ENCODE results near the gene MAN1A1.
A peak's percentile ranks its signal among the peaks of the same experiment; 100 is the strongest.

Gene MAN1A1

DNA sequence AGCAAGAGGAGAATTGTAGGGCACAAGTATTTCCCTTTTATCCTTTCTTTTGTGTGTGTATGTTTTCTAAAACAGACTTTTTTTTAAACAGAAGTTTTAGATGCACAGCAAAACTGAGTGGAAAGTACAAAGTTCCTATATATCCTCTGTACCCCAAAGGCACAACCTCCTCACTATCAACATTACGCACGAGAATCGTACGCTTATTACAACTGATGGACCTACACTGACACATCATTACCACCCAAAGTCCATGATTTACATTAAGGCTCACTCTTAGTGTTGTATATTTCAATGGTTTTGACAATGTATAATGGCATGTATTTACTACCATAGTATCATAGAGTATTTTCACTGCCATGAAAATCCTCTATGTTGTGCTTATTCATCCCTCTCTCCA, 32.6 kb downstream of the MAN1A1 start:
- H3K9me3 ChIP-seq (ENCODE audit: control insufficient read depth, low read length) = no peaks in the 10 kb centered on the region
- 96% methylated on average over 4 of the region's 4 CpGs; no CpG with 5 or more reads in 1 of the 2 experiments for WGBS, 2 experiments (ENCODE audit: insufficient coverage in 2 of 2)
- peaks cover 3% of the 10 kb centered on the region for H3K36me3 ChIP-seq (ENCODE audit: control insufficient read depth, insufficient read depth, low read length)
- H3K4me3 ChIP-seq (ENCODE audit: extremely low read depth, insufficient read depth, low read length, poor library complexity, severe bottlenecking) = no peak overlapping the region
- no peak overlapping the region for H3K27ac ChIP-seq (ENCODE audit: low read depth, low read length, severe bottlenecking)
- no peaks in the 10 kb centered on the region for H3K4me1 ChIP-seq (ENCODE audit: control insufficient read depth, insufficient read depth, low read length, poor library complexity, severe bottlenecking)

DNA sequence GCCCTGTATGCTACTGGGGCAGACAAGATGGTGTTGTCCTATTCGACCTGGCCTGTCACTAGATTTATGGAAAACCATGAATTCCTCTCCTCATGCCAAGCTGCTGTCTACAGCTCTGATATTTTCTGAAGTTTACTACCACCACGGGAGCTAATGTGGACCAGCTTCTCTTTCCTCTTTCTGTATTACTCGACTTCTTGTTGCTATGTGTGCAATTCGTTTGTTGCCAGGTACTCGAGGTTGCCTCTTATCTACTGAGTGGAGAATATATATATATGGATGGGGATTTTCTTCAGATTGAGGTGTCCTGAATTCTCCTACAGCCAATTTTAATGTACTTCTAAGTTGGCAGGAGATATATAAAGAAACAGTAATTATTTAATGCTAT, 34.7 kb downstream of the MAN1A1 start:
- Histone ChIP-seq H3K4me1 (ENCODE audit: control insufficient read depth, insufficient read depth, low read length, poor library complexity, severe bottlenecking) (peaks cover 10% of the 10 kb centered on the region), H3K9me3 (ENCODE audit: control insufficient read depth, low read length) (no peaks in the 10 kb centered on the region), H3K4me3 (ENCODE audit: extremely low read depth, insufficient read depth, low read length, poor library complexity, severe bottlenecking) (no peak overlapping the region), H3K36me3 (ENCODE audit: control insufficient read depth, insufficient read depth, low read length) (peaks cover 3% of the 10 kb centered on the region), H3K27ac (ENCODE audit: low read depth, low read length, severe bottlenecking) (peak overlapping the region; percentile 23)
- 79 to 87% methylated on average over 2 of the region's 5 CpGs for WGBS, 2 experiments (ENCODE audit: insufficient coverage in 2 of 2)

DNA sequence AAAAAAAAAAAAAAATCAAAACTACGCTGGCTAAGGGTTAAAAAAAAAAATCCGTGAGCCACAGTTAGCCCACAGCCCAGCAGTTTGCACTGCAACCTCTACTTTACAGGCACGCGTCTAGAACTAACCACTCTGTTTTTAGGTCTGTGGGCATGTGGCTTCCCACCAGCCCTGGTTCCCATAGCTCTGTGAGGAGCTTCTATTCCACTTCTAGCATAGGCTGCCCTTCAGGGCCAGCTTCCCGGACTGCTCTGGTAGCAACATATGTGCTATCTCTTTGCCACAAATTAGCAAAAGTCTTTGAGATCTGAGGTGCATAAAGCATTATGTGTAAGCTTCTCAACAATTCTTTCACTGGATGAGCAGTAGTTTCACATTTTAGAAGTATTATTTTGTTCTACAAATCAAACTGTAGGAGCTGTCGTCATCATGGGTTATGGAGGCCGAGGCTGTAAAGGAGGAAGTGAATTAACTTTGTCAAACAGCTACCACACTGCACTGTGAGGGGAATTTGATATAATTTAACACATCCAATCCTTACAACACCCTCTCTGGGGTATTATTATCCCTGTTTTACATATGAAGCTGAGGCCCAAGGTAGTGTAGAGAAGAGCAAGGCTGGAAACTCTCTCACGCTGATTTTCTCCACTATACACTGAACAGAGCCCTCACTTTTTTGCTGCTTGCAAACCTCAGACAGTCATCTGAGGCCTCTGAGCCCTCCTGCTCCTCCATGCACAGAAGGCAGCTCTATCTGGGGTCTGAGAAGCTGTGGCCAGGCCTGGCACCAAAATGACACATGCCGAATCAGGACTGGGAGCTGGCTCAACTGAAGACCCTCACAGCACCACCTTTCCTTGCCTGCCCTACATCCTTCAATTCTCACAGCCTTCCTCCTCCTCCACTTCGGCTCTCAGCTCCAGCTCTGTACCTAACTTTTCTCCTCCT, 35.4 kb downstream of the MAN1A1 start:
- H3K4me1 ChIP-seq (ENCODE audit: control insufficient read depth, insufficient read depth, low read length, poor library complexity, severe bottlenecking) = peaks cover 10% of the 10 kb centered on the region
- 96 to 100% methylated on average over 4 to 5 of the region's 10 CpGs for WGBS, 2 experiments (ENCODE audit: insufficient coverage in 2 of 2)
- peak overlapping the region; percentile 23 for H3K27ac ChIP-seq (ENCODE audit: low read depth, low read length, severe bottlenecking)
- H3K36me3 ChIP-seq (ENCODE audit: control insufficient read depth, insufficient read depth, low read length) = no peaks in the 10 kb centered on the region
- no peak overlapping the region for H3K4me3 ChIP-seq (ENCODE audit: extremely low read depth, insufficient read depth, low read length, poor library complexity, severe bottlenecking)
- no peaks in the 10 kb centered on the region for H3K9me3 ChIP-seq (ENCODE audit: control insufficient read depth, low read length)

DNA sequence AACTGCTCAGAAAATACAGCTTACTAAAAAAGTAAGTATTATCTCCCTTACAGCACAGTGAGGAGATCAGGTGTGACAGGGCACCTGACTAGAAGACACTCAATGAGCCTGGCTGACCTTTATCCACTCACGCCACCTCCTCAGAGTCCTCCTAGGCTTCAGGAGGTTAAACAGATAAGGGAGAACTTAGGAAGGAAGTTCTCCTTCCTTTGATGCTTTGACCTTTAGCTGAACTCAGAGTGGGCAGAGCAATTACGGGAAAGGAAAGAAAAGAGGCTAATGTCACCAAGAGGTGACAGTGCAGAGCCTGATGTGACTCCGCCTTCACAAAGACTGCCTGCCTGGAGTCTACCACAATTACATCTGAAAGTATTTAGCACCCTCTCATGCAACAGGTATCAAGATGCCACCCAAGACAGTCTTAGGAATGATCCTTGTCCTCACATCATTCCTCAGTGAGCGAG, 36.7 kb downstream of the MAN1A1 start:
- H3K36me3 ChIP-seq (ENCODE audit: control insufficient read depth, insufficient read depth, low read length) = no peaks in the 10 kb centered on the region
- H3K4me3 ChIP-seq (ENCODE audit: extremely low read depth, insufficient read depth, low read length, poor library complexity, severe bottlenecking) = no peak overlapping the region
- peaks cover 10% of the 10 kb centered on the region for H3K4me1 ChIP-seq (ENCODE audit: control insufficient read depth, insufficient read depth, low read length, poor library complexity, severe bottlenecking)
- H3K27ac ChIP-seq (ENCODE audit: low read depth, low read length, severe bottlenecking) = no peak overlapping the region
- H3K9me3 ChIP-seq (ENCODE audit: control insufficient read depth, low read length) = no peaks in the 10 kb centered on the region
- WGBS, 2 experiments (ENCODE audit: insufficient coverage in 2 of 2) = 90 to 96% methylated on average over 1 to 2 of the region's 4 CpGs

DNA sequence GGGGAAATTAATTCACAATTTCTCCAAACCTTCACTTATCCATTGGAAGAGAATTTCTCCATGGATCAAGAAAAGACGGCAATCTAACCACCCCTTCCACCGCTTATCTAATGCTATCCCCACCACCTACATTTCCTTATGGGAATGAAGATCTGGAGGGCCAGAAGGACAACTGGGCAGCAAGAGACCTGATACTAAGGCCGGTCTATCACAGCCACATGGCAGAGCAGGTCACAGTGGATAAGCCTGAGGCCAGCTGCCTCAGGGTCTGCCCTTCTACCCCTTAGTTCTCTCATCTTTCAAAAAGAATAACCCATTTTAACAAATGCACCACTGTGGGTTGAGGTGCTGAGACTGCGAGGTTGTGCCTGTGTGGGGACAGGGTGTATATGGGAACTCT, 37.1 kb downstream of the MAN1A1 start:
- Histone ChIP-seq H3K9me3 (ENCODE audit: control insufficient read depth, low read length) (no peaks in the 10 kb centered on the region), H3K36me3 (ENCODE audit: control insufficient read depth, insufficient read depth, low read length) (no peaks in the 10 kb centered on the region), H3K4me3 (ENCODE audit: extremely low read depth, insufficient read depth, low read length, poor library complexity, severe bottlenecking) (no peak overlapping the region), H3K4me1 (ENCODE audit: control insufficient read depth, insufficient read depth, low read length, poor library complexity, severe bottlenecking) (peaks cover 10% of the 10 kb centered on the region), H3K27ac (ENCODE audit: low read depth, low read length, severe bottlenecking) (no peak overlapping the region)
- 100% methylated on average over 1 of the region's 4 CpGs for WGBS, 2 experiments (ENCODE audit: insufficient coverage in 2 of 2)

DNA sequence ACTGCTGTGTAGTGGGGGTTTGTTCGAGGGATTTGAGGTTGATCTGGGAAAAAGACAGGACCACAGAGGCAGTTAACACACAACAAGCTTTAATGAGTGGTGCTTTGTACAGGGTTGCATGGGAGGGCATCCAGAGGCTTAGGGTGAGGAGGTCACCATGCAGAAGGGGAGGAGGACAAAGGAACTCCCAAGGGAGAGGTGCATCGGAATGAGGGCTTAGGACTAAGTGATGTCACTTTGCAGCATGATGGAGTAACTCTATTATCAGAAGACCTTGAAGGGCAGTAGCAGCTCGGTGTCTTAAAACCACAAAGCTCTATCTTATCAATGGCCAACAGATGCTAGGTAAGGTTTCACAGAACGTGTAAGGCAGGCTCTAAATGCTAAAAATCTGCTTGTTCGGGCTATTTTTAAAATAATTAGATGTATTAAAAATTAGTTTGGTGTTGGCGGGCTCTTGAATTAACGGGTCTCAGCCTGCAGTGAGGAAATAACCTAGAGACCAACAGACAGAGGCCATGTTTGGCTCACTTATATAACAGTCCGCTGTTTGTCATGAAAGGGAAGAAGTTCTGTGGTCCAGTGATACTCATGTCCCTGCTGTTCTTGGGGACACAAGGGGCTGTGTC, 37.9 kb downstream of the MAN1A1 start:
- 81 to 93% methylated on average over 4 to 6 of the region's 8 CpGs for WGBS, 2 experiments (ENCODE audit: insufficient coverage in 2 of 2)
- Histone ChIP-seq H3K36me3 (ENCODE audit: control insufficient read depth, insufficient read depth, low read length) (peaks cover 2% of the 10 kb centered on the region), H3K27ac (ENCODE audit: low read depth, low read length, severe bottlenecking) (no peak overlapping the region), H3K4me1 (ENCODE audit: control insufficient read depth, insufficient read depth, low read length, poor library complexity, severe bottlenecking) (peaks cover 10% of the 10 kb centered on the region), H3K4me3 (ENCODE audit: extremely low read depth, insufficient read depth, low read length, poor library complexity, severe bottlenecking) (no peak overlapping the region), H3K9me3 (ENCODE audit: control insufficient read depth, low read length) (no peaks in the 10 kb centered on the region)

DNA sequence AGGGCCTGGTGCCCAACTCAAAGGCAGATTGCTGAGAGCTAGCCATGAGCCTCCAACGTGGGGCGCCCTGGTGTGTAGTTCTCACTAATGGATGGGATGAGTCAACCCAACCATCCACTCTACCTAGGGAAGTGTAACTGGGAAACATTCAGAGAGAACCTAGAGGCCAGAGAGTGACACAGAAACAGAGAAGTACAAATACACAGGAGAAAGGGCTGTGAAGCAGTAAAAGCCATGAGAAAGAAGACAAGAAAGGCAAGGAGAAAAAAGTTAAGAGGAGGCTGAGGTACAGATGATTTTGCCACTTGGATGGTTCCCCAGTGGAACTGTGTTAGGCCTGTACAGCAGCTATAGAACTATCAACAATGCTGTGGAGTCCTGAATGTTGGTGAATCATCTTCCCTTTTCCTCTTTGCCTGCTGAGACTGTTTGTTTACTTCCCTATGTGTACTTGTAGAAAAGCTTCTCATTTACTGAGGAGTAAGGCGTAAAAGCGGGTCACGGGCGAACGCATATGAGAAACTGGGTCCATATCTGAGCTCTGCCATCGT, 39.0 kb downstream of the MAN1A1 start:
- WGBS, 2 experiments (ENCODE audit: insufficient coverage in 2 of 2) = 97 to 100% methylated on average over 5 of the region's 8 CpGs

DNA sequence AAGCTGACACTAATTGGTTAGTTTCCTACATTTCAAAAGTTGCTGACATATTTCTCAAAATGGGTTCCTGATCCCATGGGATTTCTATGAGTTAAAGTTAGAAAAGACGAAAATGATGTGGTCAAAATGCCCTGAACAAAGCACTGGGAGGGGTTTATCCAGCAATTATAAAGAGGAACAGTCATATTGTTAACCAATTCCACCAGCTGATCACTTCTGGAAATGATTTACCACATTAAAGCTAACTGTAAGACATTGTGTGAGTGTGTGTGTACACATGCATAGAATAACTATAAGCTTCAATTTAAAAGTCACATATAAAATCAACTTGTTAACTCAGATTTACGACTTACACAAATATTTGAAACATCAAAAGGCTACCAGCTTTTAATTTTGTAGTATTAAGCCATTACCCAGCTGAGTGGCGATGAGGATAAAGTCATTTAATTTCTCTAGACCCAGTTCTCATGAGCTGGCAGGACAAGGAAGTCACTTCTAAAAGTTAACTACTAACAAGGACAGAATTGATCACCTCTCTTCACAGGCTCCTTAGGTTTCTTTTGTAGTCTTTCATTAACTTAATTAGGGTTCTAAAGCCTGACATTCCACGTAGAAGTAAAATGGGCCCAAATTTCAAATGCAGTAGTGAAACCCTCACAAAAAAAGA, 40.4 kb downstream of the MAN1A1 start:
- Histone ChIP-seq H3K27ac (ENCODE audit: low read depth, low read length, severe bottlenecking) (no peak overlapping the region), H3K4me1 (ENCODE audit: control insufficient read depth, insufficient read depth, low read length, poor library complexity, severe bottlenecking) (peaks cover 10% of the 10 kb centered on the region), H3K4me3 (ENCODE audit: extremely low read depth, insufficient read depth, low read length, poor library complexity, severe bottlenecking) (no peak overlapping the region), H3K9me3 (ENCODE audit: control insufficient read depth, low read length) (no peaks in the 10 kb centered on the region), H3K36me3 (ENCODE audit: control insufficient read depth, insufficient read depth, low read length) (peaks cover 15% of the 10 kb centered on the region)
- WGBS, 2 experiments (ENCODE audit: insufficient coverage in 2 of 2) = 69 to 100% methylated on average over 2 of the region's 4 CpGs

More for the DNA sequence above, 39.0 kb downstream of the MAN1A1 start:
- H3K4me3 ChIP-seq (ENCODE audit: extremely low read depth, insufficient read depth, low read length, poor library complexity, severe bottlenecking) = no peak overlapping the region
- H3K9me3 ChIP-seq (ENCODE audit: control insufficient read depth, low read length) = no peaks in the 10 kb centered on the region
- H3K36me3 ChIP-seq (ENCODE audit: control insufficient read depth, insufficient read depth, low read length) = peaks cover 12% of the 10 kb centered on the region
- peaks cover 10% of the 10 kb centered on the region for H3K4me1 ChIP-seq (ENCODE audit: control insufficient read depth, insufficient read depth, low read length, poor library complexity, severe bottlenecking)
- H3K27ac ChIP-seq (ENCODE audit: low read depth, low read length, severe bottlenecking) = peak overlapping the region; percentile 36

DNA sequence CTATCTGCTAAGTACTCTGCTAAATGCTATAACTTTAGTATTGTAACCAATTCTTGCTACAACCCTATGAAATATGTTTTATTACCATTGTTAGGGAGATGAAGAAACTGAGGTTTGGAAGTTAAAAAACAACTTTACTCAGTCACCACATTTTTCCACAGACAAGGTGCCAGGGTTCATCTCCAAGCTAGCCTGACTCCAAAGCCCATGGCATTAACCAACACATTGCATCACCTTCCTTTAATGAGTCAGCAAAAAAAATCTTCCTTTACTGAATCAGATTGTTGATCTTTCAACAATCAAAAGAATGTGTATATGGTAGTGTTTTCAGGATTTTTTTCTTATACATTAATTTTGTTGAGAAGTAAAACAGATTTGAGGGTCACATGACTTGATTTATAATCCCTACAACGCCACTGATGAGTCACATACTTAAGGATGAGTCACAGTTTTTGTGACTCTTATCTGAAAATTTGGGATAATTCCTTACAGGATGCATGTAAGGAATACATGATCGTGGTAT, 41.5 kb downstream of the MAN1A1 start:
- H3K27ac ChIP-seq (ENCODE audit: low read depth, low read length, severe bottlenecking) = peak overlapping the region; percentile 50
- peaks cover 15% of the 10 kb centered on the region for H3K36me3 ChIP-seq (ENCODE audit: control insufficient read depth, insufficient read depth, low read length)
- H3K9me3 ChIP-seq (ENCODE audit: control insufficient read depth, low read length) = no peaks in the 10 kb centered on the region
- H3K4me1 ChIP-seq (ENCODE audit: control insufficient read depth, insufficient read depth, low read length, poor library complexity, severe bottlenecking) = peaks cover 10% of the 10 kb centered on the region
- 80% methylated on average over 1 of the region's 2 CpGs; no CpG with 5 or more reads in 1 of the 2 experiments for WGBS, 2 experiments (ENCODE audit: insufficient coverage in 2 of 2)
- no peak overlapping the region for H3K4me3 ChIP-seq (ENCODE audit: extremely low read depth, insufficient read depth, low read length, poor library complexity, severe bottlenecking)

DNA sequence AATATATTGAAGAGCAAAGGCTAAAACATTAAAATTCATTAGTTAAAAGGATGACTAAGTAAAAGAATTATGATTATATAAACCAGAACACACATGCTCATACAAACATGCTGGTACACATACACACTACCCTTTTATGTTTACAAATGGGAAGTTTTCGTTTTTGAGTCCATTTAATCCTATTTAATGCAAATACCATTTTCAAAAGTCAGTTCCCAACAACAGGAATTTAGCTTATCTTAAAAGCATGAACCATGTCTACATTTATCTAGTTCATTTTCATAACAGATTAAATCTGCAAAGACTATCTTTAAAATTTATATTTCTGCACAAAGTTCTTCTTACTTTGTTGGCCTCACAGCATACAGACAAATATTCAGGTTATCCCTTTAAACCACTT, 42.5 kb downstream of the MAN1A1 start:
- peaks cover 10% of the 10 kb centered on the region for H3K4me1 ChIP-seq (ENCODE audit: control insufficient read depth, insufficient read depth, low read length, poor library complexity, severe bottlenecking)
- peaks cover 15% of the 10 kb centered on the region for H3K36me3 ChIP-seq (ENCODE audit: control insufficient read depth, insufficient read depth, low read length)
- no peak overlapping the region for H3K27ac ChIP-seq (ENCODE audit: low read depth, low read length, severe bottlenecking)
- H3K4me3 ChIP-seq (ENCODE audit: extremely low read depth, insufficient read depth, low read length, poor library complexity, severe bottlenecking) = no peak overlapping the region
- 86 to 91% methylated on average over 1 of the region's 1 CpG for WGBS, 2 experiments (ENCODE audit: insufficient coverage in 2 of 2)
- no peaks in the 10 kb centered on the region for H3K9me3 ChIP-seq (ENCODE audit: control insufficient read depth, low read length)
